ENCODE data around the gene CDH4. TPM values are rescaled to one million over a fixed set of nuclear protein-coding genes. Genes with fewer than 3 reads are reported as not detected.

CDH4 gene
- total and polyA plus RNA-seq, 2 of the 13 experiments (the other 11 are each of a cell fraction or from before 2014, with no cell fraction given) = not detected

- H3K36me3 ChIP-seq (replicated peaks in 1 of 2; ENCODE audit: control insufficient read depth in 1 of 2, insufficient read depth in 2 of 2, low read length in 2 of 2) = no peaks in the 10 kb centered on the region
- no peak overlapping the region for H2AFZ ChIP-seq (ENCODE audit: low read length)
- ChIA-PET CTCF (ENCODE audit: low intra/inter-chr PET ratio, low total read pairs) (no interaction called here), POLR2A (no interaction called here)
- FAIRE-seq (no peak), DNase-seq (ENCODE audit: low spot score) (no peak), ATAC-seq (no peak)
- BruUV-seq (replicated peaks) = no TSS peak
- H3K9ac ChIP-seq (ENCODE audit: insufficient read depth, low read depth, low read length) = no peak overlapping the region
- no peaks in the 10 kb centered on the region for H4K20me1 ChIP-seq (ENCODE audit: insufficient read depth, low read length)
- in situ Hi-C loops (cut with HindIII; ENCODE audit: extremely low pct_ligation_motif_present, low pct_unique_long_range_greater_than_20kb) = no loop called here
- no peak overlapping the region for H3K4me2 ChIP-seq (ENCODE audit: low read depth, low read length)
- intact Hi-C loops (cut with micrococcal nuclease; ENCODE audit: unreplicated experiment) = no loop called here
- H3K79me2 ChIP-seq (ENCODE audit: insufficient read depth, low read length) = no peaks in the 10 kb centered on the region
- no peaks in the 10 kb centered on the region; a peak in 1 of 5 replicates for H3K27me3 ChIP-seq (ENCODE audit: control insufficient read depth in 1 of 2, insufficient read depth in 2 of 2, low read length in 2 of 2)
- no peaks in the 10 kb centered on the region for H3K9me3 ChIP-seq (ENCODE audit: low read length)
- WGBS (ENCODE audit: low lambda C conversion rate) = 18% methylated on average over 6 of the region's 6 CpGs
- H3K4me1 ChIP-seq (ENCODE audit: insufficient read depth, low read length) = no peaks in the 10 kb centered on the region
- H3K4me3 ChIP-seq (replicated peaks in 1 of 3; ENCODE audit: insufficient read depth in 1 of 3, low read depth in 2 of 3, low read length in 3 of 3) = no peak overlapping the region
- no peak overlapping the region for H3K27ac ChIP-seq (ENCODE audit: extremely low read length, insufficient read depth, low read length)
- TF ChIP-seq ATF7 (IDR thresholded peaks at IDR 0.05) = no peak
- no peak for TF ChIP-seq ATF7 (CRISPR knock-in tag; IDR thresholded peaks at IDR 0.05)
- TF ChIP-seq SETDB1 (CRISPR knock-in tag; IDR thresholded peaks at IDR 0.05; ENCODE audit: borderline replicate concordance) = no peak
- no peak for TF ChIP-seq ZSCAN31 (CRISPR knock-in tag; IDR thresholded peaks at IDR 0.05; ENCODE audit: low read depth)
- TF ChIP-seq TAF1 (CRISPR knock-in tag; IDR thresholded peaks at IDR 0.05) = no peak
- TF ChIP-seq HNRNPK (IDR thresholded peaks at IDR 0.05; ENCODE audit: low read depth, low read length, poor library complexity, severe bottlenecking) = no peak
- no peak for TF ChIP-seq ZNF781 (CRISPR knock-in tag; IDR thresholded peaks at IDR 0.05; ENCODE audit: borderline replicate concordance, not compliant biosample characterization)
- TF ChIP-seq ZNF639 (CRISPR knock-in tag; conservative IDR thresholded peaks at IDR 0.05) = no peak
- TF ChIP-seq, protein P1, sequence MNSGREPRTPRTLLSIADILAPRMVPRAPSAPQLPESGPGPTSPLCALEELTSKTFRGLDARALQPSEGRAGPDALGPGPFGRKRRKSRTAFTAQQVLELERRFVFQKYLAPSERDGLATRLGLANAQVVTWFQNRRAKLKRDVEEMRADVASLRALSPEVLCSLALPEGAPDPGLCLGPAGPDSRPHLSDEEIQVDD (CRISPR knock-in tag; IDR thresholded peaks at IDR 0.05; ENCODE audit: borderline replicate concordance) = no peak
- TF ChIP-seq, protein P2, sequence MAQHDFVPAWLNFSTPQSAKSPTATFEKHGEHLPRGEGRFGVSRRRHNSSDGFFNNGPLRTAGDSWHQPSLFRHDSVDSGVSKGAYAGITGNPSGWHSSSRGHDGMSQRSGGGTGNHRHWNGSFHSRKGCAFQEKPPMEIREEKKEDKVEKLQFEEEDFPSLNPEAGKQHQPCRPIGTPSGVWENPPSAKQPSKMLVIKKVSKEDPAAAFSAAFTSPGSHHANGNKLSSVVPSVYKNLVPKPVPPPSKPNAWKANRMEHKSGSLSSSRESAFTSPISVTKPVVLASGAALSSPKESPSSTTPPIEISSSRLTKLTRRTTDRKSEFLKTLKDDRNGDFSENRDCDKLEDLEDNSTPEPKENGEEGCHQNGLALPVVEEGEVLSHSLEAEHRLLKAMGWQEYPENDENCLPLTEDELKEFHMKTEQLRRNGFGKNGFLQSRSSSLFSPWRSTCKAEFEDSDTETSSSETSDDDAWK (CRISPR knock-in tag; IDR thresholded peaks at IDR 0.05) = no peak
- TF ChIP-seq, protein P3, sequence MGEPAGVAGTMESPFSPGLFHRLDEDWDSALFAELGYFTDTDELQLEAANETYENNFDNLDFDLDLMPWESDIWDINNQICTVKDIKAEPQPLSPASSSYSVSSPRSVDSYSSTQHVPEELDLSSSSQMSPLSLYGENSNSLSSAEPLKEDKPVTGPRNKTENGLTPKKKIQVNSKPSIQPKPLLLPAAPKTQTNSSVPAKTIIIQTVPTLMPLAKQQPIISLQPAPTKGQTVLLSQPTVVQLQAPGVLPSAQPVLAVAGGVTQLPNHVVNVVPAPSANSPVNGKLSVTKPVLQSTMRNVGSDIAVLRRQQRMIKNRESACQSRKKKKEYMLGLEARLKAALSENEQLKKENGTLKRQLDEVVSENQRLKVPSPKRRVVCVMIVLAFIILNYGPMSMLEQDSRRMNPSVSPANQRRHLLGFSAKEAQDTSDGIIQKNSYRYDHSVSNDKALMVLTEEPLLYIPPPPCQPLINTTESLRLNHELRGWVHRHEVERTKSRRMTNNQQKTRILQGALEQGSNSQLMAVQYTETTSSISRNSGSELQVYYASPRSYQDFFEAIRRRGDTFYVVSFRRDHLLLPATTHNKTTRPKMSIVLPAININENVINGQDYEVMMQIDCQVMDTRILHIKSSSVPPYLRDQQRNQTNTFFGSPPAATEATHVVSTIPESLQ (CRISPR knock-in tag; conservative IDR thresholded peaks at IDR 0.05) = no peak
- TF ChIP-seq, protein P4, sequence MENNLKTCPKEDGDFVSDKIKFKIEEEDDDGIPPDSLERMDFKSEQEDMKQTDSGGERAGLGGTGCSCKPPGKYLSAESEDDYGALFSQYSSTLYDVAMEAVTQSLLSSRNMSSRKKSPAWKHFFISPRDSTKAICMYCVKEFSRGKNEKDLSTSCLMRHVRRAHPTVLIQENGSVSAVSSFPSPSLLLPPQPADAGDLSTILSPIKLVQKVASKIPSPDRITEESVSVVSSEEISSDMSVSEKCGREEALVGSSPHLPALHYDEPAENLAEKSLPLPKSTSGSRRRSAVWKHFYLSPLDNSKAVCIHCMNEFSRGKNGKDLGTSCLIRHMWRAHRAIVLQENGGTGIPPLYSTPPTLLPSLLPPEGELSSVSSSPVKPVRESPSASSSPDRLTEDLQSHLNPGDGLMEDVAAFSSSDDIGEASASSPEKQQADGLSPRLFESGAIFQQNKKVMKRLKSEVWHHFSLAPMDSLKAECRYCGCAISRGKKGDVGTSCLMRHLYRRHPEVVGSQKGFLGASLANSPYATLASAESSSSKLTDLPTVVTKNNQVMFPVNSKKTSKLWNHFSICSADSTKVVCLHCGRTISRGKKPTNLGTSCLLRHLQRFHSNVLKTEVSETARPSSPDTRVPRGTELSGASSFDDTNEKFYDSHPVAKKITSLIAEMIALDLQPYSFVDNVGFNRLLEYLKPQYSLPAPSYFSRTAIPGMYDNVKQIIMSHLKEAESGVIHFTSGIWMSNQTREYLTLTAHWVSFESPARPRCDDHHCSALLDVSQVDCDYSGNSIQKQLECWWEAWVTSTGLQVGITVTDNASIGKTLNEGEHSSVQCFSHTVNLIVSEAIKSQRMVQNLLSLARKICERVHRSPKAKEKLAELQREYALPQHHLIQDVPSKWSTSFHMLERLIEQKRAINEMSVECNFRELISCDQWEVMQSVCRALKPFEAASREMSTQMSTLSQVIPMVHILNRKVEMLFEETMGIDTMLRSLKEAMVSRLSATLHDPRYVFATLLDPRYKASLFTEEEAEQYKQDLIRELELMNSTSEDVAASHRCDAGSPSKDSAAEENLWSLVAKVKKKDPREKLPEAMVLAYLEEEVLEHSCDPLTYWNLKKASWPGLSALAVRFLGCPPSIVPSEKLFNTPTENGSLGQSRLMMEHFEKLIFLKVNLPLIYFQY (CRISPR knock-in tag; IDR thresholded peaks at IDR 0.05; ENCODE audit: borderline replicate concordance) = no peak
- no peak for TF ChIP-seq ZNF34 (CRISPR knock-in tag; IDR thresholded peaks at IDR 0.05; ENCODE audit: borderline replicate concordance)
- TF ChIP-seq ZFY (CRISPR knock-in tag; IDR thresholded peaks at IDR 0.05) = no peak
These were observed 234.1 kb downstream of the CDH4 start for GRCh38 chr20:61486198-61486597.

All from HepG2 (cell line).